ENCODE results near the gene SRRD.

The SRRD gene

DNA sequence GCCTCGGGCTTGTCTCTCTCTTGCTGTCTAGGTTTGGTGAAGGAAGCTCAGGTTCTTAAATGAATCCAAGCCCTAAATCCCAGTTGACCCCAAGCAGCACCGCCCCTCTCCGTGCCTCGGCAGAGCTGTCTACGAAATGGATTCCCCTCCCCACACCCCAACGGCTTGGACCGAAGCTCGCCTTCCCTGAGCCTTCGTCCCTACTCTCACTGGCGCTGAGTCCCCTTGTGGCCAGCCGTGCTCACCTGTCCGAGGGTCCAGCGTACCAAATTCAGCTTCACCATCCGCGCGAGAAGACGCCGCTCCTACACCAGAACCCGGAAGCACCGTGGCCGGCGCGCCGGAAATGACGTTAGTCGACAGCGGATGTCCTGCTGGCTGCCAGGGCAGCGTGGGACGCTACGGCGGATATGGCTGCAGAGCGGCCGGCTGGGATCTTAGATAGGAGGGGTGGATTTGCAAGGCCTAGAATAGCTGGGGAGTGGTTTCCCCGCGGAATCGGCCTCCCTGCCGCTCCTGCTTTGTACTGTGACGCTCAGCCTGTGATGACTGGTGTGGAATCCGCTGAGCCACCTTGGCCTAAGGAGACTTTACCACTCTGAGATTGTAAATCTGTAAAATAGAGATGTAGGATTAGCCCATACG is 28.6 kb downstream of the SRRD start, which contains the start of gene TFIP11:
Gene TFIP11 (minus strand): TSS at position 325 of the 645 bp plus-strand sequence. CDS start 2,201 bp downstream, outside the sequence.
- TF ChIP-seq ZBTB7A (IDR thresholded peaks at IDR 0.05; ENCODE audit: low read depth): no peak
- TF ChIP-seq EGR1 (IDR thresholded peaks at IDR 0.05): peak; percentile 52; the same call in 1 of the 2 replicates
- TF ChIP-seq CEBPB (IDR thresholded peaks at IDR 0.05): no peak
- peak; percentile 89 for TF ChIP-seq YY1 (IDR thresholded peaks at IDR 0.05; ENCODE audit: low read depth)
- peak; percentile 92 for TF ChIP-seq TAF1 (IDR thresholded peaks at IDR 0.05; ENCODE audit: low read depth)
- TF ChIP-seq, protein P1, sequence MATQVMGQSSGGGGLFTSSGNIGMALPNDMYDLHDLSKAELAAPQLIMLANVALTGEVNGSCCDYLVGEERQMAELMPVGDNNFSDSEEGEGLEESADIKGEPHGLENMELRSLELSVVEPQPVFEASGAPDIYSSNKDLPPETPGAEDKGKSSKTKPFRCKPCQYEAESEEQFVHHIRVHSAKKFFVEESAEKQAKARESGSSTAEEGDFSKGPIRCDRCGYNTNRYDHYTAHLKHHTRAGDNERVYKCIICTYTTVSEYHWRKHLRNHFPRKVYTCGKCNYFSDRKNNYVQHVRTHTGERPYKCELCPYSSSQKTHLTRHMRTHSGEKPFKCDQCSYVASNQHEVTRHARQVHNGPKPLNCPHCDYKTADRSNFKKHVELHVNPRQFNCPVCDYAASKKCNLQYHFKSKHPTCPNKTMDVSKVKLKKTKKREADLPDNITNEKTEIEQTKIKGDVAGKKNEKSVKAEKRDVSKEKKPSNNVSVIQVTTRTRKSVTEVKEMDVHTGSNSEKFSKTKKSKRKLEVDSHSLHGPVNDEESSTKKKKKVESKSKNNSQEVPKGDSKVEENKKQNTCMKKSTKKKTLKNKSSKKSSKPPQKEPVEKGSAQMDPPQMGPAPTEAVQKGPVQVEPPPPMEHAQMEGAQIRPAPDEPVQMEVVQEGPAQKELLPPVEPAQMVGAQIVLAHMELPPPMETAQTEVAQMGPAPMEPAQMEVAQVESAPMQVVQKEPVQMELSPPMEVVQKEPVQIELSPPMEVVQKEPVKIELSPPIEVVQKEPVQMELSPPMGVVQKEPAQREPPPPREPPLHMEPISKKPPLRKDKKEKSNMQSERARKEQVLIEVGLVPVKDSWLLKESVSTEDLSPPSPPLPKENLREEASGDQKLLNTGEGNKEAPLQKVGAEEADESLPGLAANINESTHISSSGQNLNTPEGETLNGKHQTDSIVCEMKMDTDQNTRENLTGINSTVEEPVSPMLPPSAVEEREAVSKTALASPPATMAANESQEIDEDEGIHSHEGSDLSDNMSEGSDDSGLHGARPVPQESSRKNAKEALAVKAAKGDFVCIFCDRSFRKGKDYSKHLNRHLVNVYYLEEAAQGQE (IDR thresholded peaks at IDR 0.05; ENCODE audit: low read depth): no peak
- peak; percentile 77 for TF ChIP-seq TCF12 (IDR thresholded peaks at IDR 0.05; ENCODE audit: low read depth)
- TF ChIP-seq FOXM1 (IDR thresholded peaks at IDR 0.05; ENCODE audit: borderline replicate concordance, low read depth): no peak; the same call in 1 of the 2 replicates
- TF ChIP-seq CREB1 (IDR thresholded peaks at IDR 0.05; ENCODE audit: low read depth): peak; percentile 92
- TF ChIP-seq, protein P2, sequence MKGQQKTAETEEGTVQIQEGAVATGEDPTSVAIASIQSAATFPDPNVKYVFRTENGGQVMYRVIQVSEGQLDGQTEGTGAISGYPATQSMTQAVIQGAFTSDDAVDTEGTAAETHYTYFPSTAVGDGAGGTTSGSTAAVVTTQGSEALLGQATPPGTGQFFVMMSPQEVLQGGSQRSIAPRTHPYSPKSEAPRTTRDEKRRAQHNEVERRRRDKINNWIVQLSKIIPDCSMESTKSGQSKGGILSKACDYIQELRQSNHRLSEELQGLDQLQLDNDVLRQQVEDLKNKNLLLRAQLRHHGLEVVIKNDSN (IDR thresholded peaks at IDR 0.05): peak; percentile 36; the same call in 1 of the 2 replicates
- 0 out of 2 replicates have a peak, but pooled peaks have one; percentile 23 for TF ChIP-seq NFIC (IDR thresholded peaks at IDR 0.05)
- TF ChIP-seq, protein P3, sequence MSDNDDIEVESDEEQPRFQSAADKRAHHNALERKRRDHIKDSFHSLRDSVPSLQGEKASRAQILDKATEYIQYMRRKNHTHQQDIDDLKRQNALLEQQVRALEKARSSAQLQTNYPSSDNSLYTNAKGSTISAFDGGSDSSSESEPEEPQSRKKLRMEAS (IDR thresholded peaks at IDR 0.05): peak; percentile 94
- no peak for TF ChIP-seq TEAD4 (IDR thresholded peaks at IDR 0.05)
- TF ChIP-seq RAD21 (IDR thresholded peaks at IDR 0.05; ENCODE audit: low read depth): no peak; the same call in 1 of the 2 replicates
- 0 out of 2 replicates have a peak, but pooled peaks have one; percentile 27 for TF ChIP-seq EP300 (IDR thresholded peaks at IDR 0.05; ENCODE audit: borderline replicate concordance)

DNA sequence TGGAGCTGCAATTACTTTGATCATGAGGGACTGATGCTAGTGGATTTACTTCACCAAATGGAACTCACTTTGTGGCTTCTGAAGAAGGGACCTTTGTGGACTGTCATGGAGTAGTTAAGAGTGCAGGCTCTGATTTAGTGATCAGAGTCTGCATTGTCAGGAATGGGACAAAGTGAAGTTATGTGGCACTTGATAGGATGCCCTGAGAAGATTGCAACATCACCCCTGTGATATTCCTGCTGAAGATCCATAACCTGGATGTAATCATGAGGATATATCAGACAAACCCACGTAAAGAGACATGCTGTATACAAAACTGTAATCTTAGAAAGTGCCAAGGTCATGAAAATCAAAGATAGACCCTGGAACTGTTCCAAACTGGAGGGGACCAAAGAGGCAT is 30.2 kb downstream of the SRRD start:
- TF ChIP-seq ZBTB7A (IDR thresholded peaks at IDR 0.05; ENCODE audit: low read depth) (no peak), TEAD4 (IDR thresholded peaks at IDR 0.05) (no peak), TAF1 (IDR thresholded peaks at IDR 0.05; ENCODE audit: low read depth) (no peak), YY1 (IDR thresholded peaks at IDR 0.05; ENCODE audit: low read depth) (no peak), CEBPB (IDR thresholded peaks at IDR 0.05) (no peak), NFIC (IDR thresholded peaks at IDR 0.05) (no peak), EP300 (IDR thresholded peaks at IDR 0.05; ENCODE audit: borderline replicate concordance) (no peak), CREB1 (IDR thresholded peaks at IDR 0.05; ENCODE audit: low read depth) (no peak), TCF12 (IDR thresholded peaks at IDR 0.05; ENCODE audit: low read depth) (no peak), FOXM1 (IDR thresholded peaks at IDR 0.05; ENCODE audit: borderline replicate concordance, low read depth) (no peak), EGR1 (IDR thresholded peaks at IDR 0.05) (no peak), RAD21 (IDR thresholded peaks at IDR 0.05; ENCODE audit: low read depth) (no peak)
- TF ChIP-seq, protein P1 (IDR thresholded peaks at IDR 0.05; ENCODE audit: low read depth): no peak
- TF ChIP-seq, protein P3 (IDR thresholded peaks at IDR 0.05): no peak
- TF ChIP-seq, protein P2 (IDR thresholded peaks at IDR 0.05): no peak

DNA sequence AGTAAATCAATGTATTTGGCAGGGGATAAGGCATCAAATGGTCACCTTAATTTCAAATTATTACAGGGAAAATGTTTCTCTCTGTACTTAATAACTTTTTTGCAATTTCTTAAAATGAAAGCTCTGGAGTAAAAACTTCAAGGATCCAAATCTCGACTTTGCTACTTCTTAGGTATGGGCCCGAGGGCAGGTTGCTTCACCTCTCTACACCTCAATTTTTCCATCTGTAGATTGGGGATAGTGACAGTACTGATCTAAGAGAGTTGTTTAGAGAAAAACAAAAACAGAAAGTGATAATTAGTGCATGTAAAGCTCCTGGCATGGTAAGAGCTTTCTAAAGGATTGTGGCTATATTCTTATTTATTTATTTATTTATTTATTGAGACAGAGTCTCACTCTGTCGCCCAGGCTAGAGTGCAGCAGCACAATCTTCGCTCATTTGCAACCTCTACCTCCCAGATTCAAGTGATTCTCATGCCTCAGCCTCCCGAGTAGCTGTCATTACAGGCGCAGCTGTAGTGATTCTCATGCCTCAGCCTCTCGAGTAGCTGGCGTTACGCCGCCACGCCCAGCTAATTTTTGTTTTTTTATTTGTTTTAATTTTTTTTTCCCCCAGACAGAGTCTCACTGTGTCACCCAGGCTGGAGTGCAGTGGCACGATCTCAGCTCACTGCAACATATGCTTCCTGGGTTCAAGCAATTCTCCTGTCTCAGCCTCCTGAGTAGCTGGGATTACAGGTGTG is 30.9 kb downstream of the SRRD start:
- no peak for TF ChIP-seq FOXM1 (IDR thresholded peaks at IDR 0.05; ENCODE audit: borderline replicate concordance, low read depth)
- TF ChIP-seq EGR1 (IDR thresholded peaks at IDR 0.05): no peak
- TF ChIP-seq CEBPB (IDR thresholded peaks at IDR 0.05): no peak
- no peak for TF ChIP-seq TEAD4 (IDR thresholded peaks at IDR 0.05)
- no peak for TF ChIP-seq ZBTB7A (IDR thresholded peaks at IDR 0.05; ENCODE audit: low read depth)
- no peak for TF ChIP-seq RAD21 (IDR thresholded peaks at IDR 0.05; ENCODE audit: low read depth)
- no peak for TF ChIP-seq TAF1 (IDR thresholded peaks at IDR 0.05; ENCODE audit: low read depth)
- TF ChIP-seq, protein P2 (IDR thresholded peaks at IDR 0.05): no peak
- TF ChIP-seq TCF12 (IDR thresholded peaks at IDR 0.05; ENCODE audit: low read depth): no peak
- TF ChIP-seq CREB1 (IDR thresholded peaks at IDR 0.05; ENCODE audit: low read depth): no peak
- TF ChIP-seq, protein P1 (IDR thresholded peaks at IDR 0.05; ENCODE audit: low read depth): no peak
- TF ChIP-seq, protein P3 (IDR thresholded peaks at IDR 0.05): no peak
- no peak for TF ChIP-seq EP300 (IDR thresholded peaks at IDR 0.05; ENCODE audit: borderline replicate concordance)
- no peak for TF ChIP-seq NFIC (IDR thresholded peaks at IDR 0.05)
- TF ChIP-seq YY1 (IDR thresholded peaks at IDR 0.05; ENCODE audit: low read depth): no peak
